Stimulated activated memory B cell treated with anti-CD40 and anti-IgM and Interleukin-4, amounts not matched to agents 10 μg/mL and 1 μg/mL and 100 μg/mL, for 72 hours (primary cell): ENCODE results near the gene KHK.
"Not testable (repeated sequence)": the region's sequence is repeated elsewhere in the genome, so short reads cannot be mapped to it uniquely, and the experiment has no call there.

Experiments used
- ATAC-seq: fragments of 150-1000 bp; cut with Tn5 transposase; 2 replicates; pipeline ENCODE4 v1.10.0; 2021
- H3K27ac Mint-ChIP-seq: one replicate; pipeline ENCODE4 v1.8.0; 2022; ENCODE audit warnings: mild to moderate bottlenecking, mixed read lengths
- H3K27me3 Mint-ChIP-seq: one replicate; pipeline ENCODE4 v1.8.0; 2022; ENCODE audit warnings: mixed read lengths
- H3K36me3 Mint-ChIP-seq: one replicate; pipeline ENCODE4 v1.8.0; 2022; ENCODE audit warnings: mixed read lengths
- H3K4me1 Mint-ChIP-seq: one replicate; pipeline ENCODE4 v1.8.0; 2022; ENCODE audit warnings: mixed read lengths
- H3K4me3 Mint-ChIP-seq: one replicate; pipeline ENCODE4 v1.8.0; 2022; ENCODE audit warnings: mild to moderate bottlenecking, moderate library complexity, mixed read lengths
- H3K9me3 Mint-ChIP-seq: one replicate; pipeline ENCODE4 v1.8.0; 2022; ENCODE audit warnings: mixed read lengths

Gene KHK

DNA sequence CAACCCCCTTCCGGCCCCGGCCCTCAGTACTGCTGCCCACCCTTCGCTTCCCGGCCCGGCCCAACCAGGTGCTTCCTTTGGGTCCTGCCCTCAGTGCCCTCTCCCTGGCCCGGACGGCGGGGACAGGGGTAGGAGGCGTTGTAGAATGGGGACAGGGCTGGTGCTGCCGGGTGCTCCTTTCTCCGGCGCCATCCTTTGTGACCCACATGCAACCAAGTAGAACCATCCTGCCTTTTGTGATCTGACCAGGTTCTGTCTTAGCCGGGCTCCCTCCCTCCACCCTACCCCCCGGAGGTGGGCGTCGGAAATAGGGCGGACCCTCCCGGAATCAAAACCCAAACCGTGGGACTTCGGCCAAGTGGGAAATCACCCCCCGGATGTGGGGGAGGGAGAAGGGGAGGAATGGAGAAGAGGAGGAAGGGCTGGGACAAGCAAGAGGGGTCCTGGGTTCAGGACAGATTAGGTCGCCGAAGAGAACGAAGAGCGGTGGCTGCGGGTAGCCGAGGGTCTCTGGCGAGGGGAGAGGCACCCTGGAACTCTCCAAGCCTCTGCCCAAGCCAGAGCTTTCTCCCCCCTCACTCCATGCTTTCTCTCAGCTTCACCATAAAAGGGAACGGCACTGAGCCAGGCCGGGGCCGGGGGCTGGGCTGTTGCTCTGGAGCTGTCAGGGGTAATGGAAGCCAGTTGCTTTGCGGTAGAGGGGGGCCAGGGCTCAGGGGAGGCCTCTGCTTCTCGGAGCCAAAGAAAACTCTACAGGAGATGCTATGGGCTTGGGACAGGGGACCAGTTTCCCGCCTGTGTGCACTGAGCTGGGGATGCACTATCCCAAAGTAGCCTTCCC lies 14.4 kb upstream of the KHK start:
- no peak for ATAC-seq
- H3K36me3 Mint-ChIP-seq = peaks cover 23% of the 10 kb centered on the region
- peaks cover 68% of the 10 kb centered on the region for H3K4me1 Mint-ChIP-seq
- peak overlapping the region; percentile 89 for H3K4me3 Mint-ChIP-seq
- H3K9me3 Mint-ChIP-seq = peaks cover 2% of the 10 kb centered on the region
- H3K27me3 Mint-ChIP-seq = no peaks in the 10 kb centered on the region
- peak overlapping the region; percentile 81 for H3K27ac Mint-ChIP-seq

DNA sequence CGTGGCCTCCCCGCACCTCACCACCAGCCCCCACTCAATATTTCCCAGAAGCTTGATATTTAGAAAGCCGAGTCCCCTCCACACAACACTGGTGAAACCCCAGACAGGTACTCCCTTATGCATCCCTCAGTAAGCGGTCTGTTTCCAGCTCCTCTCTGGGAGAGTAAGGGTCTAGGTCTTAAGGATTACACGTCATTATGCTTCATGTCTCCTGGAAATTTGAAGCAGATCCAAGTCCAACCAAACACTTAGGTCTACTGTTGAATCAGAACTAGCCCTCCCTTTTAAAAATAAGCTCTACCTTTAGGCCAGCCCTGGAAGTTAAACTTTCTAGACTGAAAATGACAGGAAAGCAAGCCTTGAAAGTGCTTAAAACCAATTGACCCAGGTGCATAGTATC lies 13.7 kb upstream of the KHK start:
- peaks cover 2% of the 10 kb centered on the region for H3K9me3 Mint-ChIP-seq
- peak overlapping the region; percentile 89 for H3K4me3 Mint-ChIP-seq
- no peak for ATAC-seq
- no peaks in the 10 kb centered on the region for H3K27me3 Mint-ChIP-seq
- H3K36me3 Mint-ChIP-seq = peaks cover 23% of the 10 kb centered on the region
- peaks cover 75% of the 10 kb centered on the region for H3K4me1 Mint-ChIP-seq
- H3K27ac Mint-ChIP-seq = peak overlapping the region; percentile 44

DNA sequence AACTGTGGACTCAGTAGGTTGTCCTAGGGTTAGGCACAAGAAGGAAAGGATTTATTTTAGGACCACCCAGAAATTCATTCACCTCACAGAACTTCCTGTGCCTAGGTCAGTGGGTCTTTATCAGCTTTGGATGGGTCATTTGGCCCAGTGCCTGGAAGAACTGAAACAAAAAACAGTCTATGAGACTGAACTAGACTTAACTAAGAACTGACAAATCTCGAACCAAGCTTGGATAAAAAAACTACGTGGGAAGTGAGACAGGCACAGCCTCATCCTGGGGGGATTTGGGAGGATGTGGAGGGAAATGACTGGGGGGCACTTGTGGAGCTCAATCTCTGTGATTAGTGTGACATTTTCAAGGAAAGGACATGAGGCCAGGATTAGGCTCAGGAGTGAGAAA lies 12.8 kb upstream of the KHK start:
- no peak overlapping the region for H3K4me3 Mint-ChIP-seq

DNA sequence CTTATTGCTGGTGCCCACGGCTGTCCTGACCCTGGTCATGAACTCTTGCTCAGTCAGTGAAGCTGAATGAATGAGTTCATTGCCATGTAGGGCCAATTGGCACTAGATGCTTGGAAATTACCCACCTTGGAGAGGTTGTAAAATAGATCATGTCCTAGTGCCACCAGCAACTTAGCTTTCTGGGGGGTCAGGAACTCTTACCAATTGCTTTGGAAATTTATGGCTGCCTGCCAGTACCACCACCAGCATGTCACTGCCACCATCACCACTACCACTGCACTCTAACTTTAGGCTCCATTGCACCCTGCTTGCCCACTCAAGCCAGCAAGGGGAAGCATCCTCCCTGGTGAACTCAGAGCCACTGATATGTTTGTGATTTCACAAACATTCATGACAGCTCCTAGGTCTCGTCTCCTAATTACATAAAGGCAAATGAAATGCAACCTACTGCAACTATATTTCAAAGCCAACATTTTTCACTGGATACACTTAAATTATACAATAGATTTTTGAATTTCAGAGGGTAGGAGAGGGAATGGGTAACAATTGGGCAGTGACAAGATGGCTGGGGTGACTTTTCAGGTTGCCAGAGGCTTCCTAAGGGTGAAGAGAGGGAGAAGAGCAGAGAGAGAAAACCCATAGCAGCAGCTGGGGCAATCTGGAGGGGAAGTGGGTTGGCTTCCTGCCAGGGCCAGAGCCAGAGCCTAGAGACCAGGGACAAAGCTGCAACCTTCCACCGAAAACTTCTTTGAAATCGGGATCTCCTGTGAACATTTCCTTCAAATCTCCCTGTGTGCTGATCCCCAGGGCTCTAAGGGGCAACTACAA lies 11.6 kb upstream of the KHK start:
- H3K9me3 Mint-ChIP-seq = peaks cover 2% of the 10 kb centered on the region
- H3K27me3 Mint-ChIP-seq = no peaks in the 10 kb centered on the region
- H3K27ac Mint-ChIP-seq = peak overlapping the region; percentile 51
- peak overlapping the region; percentile 8 for H3K4me3 Mint-ChIP-seq
- H3K4me1 Mint-ChIP-seq = peaks cover 59% of the 10 kb centered on the region
- ATAC-seq = no peak
- peaks cover 3% of the 10 kb centered on the region for H3K36me3 Mint-ChIP-seq

More for the DNA sequence above, 12.8 kb upstream of the KHK start:
- Mint-ChIP-seq H3K27ac (peak overlapping the region; percentile 44), H3K36me3 (peaks cover 15% of the 10 kb centered on the region), H3K4me1 (peaks cover 69% of the 10 kb centered on the region), H3K27me3 (no peaks in the 10 kb centered on the region), H3K9me3 (peaks cover 2% of the 10 kb centered on the region)
- ATAC-seq = no peak

DNA sequence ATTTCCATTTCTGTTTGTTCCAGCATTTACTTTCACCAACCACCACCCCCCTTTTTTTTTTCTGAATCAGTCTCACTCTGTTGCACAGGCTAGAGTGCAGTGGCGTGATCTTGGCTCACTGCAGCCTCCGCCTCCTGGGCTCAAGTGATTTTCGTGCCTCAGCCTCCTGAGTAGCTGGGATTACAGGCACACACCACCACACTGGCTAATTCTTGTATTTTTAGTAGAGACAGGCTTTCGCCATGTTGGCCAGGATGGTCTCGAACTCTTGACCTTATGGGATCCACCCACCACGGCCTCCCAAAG lies 11.1 kb upstream of the KHK start:
- not testable (repeated sequence) for H3K9me3 Mint-ChIP-seq, H3K27me3 Mint-ChIP-seq

DNA sequence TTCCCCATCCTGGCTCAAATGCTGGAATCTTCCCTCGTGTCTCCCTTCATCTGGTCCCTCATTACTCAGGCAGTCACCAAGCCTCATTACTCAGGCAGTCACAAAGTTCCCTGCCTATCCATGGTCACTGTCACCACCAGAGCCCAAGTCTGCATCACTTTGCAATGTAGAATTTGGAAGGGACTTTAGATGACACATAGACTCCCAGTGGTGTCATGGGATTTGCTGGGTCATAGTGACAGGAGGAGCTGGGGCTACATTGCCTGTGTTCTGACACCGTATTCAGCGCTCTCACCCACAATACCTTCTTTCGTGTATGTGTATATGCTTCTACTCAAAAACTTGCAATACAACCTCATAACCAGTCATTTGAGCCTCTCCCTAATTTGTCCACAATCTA lies 10.2 kb upstream of the KHK start:
- H3K4me1 Mint-ChIP-seq = peaks cover 62% of the 10 kb centered on the region
- peak overlapping the region; percentile 38 for H3K4me3 Mint-ChIP-seq

More for the DNA sequence above, 11.1 kb upstream of the KHK start:
- not testable (repeated sequence) for H3K36me3 Mint-ChIP-seq, ATAC-seq
- Mint-ChIP-seq H3K4me3 (peak overlapping the region; percentile 8), H3K4me1 (peaks cover 59% of the 10 kb centered on the region), H3K27ac (peak overlapping the region; percentile 51)

DNA sequence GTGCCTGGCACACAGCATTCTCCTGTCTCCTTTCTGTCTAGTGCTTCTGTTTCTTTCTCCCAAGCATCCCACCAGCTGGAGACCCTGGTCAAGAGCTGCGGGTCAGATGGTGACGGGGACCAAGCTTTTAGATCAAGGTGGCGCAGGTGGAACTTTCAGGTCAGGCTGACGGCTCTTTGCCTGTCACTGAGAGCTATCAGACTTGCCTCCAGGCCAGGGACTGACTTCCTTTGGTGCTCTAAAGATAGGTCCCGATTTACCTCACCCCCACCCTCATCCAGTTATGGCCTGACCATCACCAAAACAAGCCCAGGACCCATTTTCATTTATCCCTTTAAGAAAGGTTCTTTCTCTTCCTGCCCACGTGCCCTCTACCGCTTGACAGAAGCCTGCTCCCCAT lies 9.3 kb upstream of the KHK start:
- no peak for ATAC-seq
- Mint-ChIP-seq H3K4me3 (no peak overlapping the region), H3K27ac (peak overlapping the region; percentile 5), H3K27me3 (no peaks in the 10 kb centered on the region), H3K36me3 (no peaks in the 10 kb centered on the region), H3K4me1 (peaks cover 62% of the 10 kb centered on the region), H3K9me3 (peaks cover 2% of the 10 kb centered on the region)

More for the DNA sequence above, 10.2 kb upstream of the KHK start:
- no peaks in the 10 kb centered on the region for H3K27me3 Mint-ChIP-seq
- ATAC-seq = no peak
- H3K27ac Mint-ChIP-seq = peak overlapping the region; percentile 51
- peaks cover 2% of the 10 kb centered on the region for H3K9me3 Mint-ChIP-seq
- no peaks in the 10 kb centered on the region for H3K36me3 Mint-ChIP-seq

DNA sequence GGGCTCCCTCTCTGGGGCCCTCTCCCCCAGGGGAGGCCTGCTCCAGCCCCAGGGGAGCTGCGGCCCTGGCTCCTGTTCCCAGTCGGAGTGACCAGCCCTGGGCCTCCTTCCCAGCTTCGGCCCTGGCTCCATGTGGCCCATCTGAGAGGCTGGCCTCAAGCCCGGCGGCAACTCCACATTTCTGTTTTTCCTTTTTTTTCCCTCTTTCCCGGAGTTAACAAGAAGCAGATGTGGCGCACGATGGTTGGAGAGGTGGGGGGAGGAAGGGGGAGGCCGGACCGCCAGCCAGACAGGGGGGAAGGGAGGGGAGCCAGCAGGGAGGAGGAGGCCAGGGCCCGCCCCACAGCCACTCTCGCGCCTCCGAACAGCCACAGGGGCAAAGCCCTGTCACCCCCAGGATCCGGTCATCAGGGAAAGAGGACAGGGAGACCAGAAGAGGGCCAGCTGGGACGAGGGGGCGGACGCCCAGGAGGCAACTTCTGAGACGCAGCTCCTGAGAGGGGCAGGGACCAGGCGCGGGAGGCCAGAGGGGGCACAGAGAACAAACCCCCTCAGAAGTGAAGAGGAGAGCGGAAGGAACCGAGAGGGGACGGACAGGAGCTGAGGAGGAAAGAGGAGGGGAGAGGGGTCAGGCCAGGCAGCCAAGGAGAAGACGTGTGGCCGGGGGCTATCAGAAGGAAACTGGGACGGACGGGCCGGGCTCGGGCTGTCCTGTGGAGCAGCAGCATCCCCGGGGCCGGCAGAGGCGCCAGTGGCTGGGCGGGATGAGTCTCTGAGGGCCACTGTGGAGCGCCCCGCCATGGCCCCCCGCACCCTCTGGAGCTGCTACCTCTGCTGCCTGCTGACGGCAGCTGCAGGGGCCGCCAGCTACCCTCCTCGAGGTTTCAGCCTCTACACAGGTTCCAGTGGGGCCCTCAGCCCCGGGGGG lies 8.0 kb upstream of the KHK start, which contains the start of gene EMILIN1:
Gene EMILIN1 (plus strand): TSS at position 349 of the 928 bp plus-strand sequence. CDS start 451 bp downstream, at position 800.
- no peaks in the 10 kb centered on the region for H3K36me3 Mint-ChIP-seq
- H3K27me3 Mint-ChIP-seq = no peaks in the 10 kb centered on the region
- H3K9me3 Mint-ChIP-seq = peaks cover 2% of the 10 kb centered on the region
- ATAC-seq = no peak
- peak within 1 kb of the TSS; percentile 5 for H3K27ac Mint-ChIP-seq
- no peak within 1 kb of the TSS for H3K4me3 Mint-ChIP-seq
- H3K4me1 Mint-ChIP-seq = peaks cover 58% of the 10 kb centered on the region

DNA sequence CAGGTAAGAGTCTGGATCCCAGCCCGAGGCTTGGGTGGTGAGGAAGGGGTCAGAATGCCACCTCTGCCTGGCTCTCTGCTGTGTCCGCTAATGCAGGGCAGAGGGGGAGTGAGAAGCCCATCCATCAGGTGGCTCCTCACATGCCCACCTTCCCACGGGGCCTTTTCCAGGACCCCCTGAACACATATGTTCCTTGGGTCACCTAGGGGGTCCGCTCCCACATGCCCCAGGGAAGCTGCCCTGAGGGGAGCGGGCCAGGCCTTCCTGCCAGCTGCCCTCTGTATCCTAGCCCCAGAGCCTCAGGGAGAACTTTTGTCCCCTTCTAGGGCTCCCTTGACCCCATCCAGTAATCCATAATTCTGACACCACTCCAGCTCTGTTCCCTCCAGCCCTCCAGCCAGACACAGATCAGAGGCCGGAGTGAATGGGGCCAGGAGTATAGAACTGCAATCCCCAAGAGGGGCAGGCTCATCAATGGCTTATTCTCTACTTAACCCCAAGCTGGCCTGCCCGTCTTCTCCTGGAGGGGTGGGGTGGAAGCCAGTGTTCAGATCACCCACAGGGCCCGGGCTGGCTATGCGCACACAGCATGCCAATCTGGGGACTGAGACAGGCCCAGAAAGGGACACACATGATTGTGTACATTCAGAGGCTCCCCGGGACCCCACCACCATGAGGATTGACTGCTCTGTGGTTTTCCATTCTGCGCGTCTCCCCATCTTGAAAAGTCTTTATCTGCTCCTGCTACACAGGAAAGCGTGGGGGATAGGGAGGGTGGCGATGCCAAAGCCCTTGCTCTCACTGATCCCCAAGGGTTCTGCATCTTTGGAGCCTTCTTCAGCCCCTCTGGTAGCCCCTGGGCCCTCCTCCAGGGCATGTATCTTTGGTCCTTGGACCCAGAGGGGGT lies 7.1 kb upstream of the KHK start:
- Mint-ChIP-seq H3K36me3 (no peaks in the 10 kb centered on the region), H3K9me3 (peaks cover 2% of the 10 kb centered on the region), H3K27ac (peak overlapping the region; percentile 79), H3K4me3 (no peak overlapping the region), H3K27me3 (no peaks in the 10 kb centered on the region), H3K4me1 (peaks cover 52% of the 10 kb centered on the region)
- no peak for ATAC-seq

DNA sequence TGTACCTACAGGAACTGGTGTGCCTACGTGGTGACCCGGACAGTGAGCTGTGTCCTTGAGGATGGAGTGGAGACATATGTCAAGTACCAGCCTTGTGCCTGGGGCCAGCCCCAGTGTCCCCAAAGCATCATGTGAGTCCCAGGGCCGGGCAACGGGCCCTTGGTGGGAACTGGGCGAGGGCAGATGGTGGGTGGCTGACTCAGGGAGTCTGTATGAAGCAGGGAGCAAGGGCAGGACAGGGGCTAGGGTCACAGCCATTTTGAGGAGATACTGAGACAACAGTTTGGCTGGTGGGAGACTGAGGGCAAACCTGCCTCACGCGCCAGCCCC lies 6.5 kb upstream of the KHK start:
- Mint-ChIP-seq H3K27me3 (no peaks in the 10 kb centered on the region), H3K4me3 (no peak overlapping the region), H3K36me3 (no peaks in the 10 kb centered on the region), H3K9me3 (peaks cover 2% of the 10 kb centered on the region), H3K4me1 (peaks cover 47% of the 10 kb centered on the region), H3K27ac (peak overlapping the region; percentile 79)
- no peak for ATAC-seq

DNA sequence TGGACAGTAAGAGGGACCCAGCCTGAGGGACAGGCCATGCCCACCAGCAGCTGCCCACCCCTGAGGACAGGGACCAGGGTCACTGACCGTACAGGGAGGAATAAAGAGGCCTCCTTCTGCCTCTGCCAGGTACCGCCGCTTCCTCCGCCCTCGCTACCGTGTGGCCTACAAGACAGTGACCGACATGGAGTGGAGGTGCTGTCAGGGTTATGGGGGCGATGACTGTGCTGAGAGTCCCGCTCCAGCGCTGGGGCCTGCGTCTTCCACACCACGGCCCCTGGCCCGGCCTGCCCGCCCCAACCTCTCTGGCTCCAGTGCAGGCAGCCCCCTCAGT lies 6.0 kb upstream of the KHK start:
- Mint-ChIP-seq H3K27ac (peak overlapping the region; percentile 79), H3K36me3 (no peaks in the 10 kb centered on the region), H3K9me3 (peaks cover 2% of the 10 kb centered on the region), H3K27me3 (no peaks in the 10 kb centered on the region), H3K4me3 (peak overlapping the region; percentile 11), H3K4me1 (peaks cover 47% of the 10 kb centered on the region)
- ATAC-seq = no peak

DNA sequence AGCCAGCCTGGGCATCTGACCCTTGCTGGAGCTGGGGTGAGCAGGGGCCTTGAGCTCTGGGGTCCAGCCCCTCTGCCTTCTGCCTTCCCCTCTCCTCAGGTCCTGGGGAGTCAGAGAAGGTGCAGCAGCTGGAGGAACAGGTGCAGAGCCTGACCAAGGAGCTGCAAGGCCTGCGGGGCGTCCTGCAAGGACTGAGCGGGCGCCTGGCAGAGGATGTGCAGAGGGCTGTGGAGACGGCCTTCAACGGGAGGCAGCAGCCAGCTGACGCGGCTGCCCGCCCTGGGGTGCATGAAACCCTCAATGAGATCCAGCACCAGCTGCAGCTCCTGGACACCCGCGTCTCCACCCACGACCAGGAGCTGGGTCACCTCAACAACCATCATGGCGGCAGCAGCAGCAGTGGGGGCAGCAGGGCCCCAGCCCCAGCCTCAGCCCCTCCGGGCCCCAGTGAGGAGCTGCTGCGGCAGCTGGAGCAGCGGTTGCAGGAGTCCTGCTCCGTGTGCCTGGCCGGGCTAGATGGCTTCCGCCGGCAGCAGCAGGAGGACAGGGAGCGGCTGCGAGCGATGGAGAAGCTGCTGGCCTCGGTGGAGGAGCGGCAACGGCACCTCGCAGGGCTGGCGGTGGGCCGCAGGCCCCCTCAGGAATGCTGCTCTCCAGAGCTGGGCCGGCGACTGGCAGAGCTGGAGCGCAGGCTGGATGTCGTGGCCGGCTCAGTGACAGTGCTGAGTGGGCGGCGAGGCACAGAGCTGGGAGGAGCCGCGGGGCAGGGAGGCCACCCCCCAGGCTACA lies 4.4 kb upstream of the KHK start:
- H3K27ac Mint-ChIP-seq = peak overlapping the region; percentile 79
- no peaks in the 10 kb centered on the region for H3K9me3 Mint-ChIP-seq
- ATAC-seq = no peak
- no peaks in the 10 kb centered on the region for H3K36me3 Mint-ChIP-seq
- H3K4me1 Mint-ChIP-seq = peaks cover 44% of the 10 kb centered on the region
- H3K4me3 Mint-ChIP-seq = no peak overlapping the region
- H3K27me3 Mint-ChIP-seq = no peaks in the 10 kb centered on the region

DNA sequence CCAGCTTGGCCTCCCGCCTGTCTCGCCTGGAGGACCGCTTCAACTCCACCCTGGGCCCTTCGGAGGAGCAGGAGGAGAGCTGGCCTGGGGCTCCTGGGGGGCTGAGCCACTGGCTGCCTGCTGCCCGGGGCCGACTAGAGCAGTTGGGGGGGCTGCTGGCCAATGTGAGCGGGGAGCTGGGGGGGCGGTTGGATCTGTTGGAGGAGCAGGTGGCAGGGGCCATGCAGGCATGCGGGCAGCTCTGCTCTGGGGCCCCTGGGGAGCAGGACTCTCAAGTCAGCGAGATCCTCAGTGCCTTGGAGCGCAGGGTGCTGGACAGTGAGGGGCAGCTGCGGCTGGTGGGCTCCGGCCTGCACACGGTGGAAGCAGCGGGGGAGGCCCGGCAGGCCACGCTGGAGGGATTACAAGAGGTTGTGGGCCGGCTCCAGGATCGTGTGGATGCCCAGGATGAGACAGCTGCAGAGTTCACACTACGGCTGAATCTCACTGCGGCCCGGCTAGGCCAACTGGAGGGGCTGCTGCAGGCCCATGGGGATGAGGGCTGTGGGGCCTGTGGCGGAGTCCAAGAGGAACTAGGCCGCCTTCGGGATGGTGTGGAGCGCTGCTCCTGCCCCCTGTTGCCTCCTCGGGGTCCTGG lies 3.7 kb upstream of the KHK start:
- H3K36me3 Mint-ChIP-seq = no peaks in the 10 kb centered on the region
- H3K4me1 Mint-ChIP-seq = peaks cover 41% of the 10 kb centered on the region
- H3K4me3 Mint-ChIP-seq = no peak overlapping the region
- H3K9me3 Mint-ChIP-seq = no peaks in the 10 kb centered on the region
- ATAC-seq = no peak
- no peak overlapping the region for H3K27ac Mint-ChIP-seq
- no peaks in the 10 kb centered on the region for H3K27me3 Mint-ChIP-seq
